A549 (cell line): Measurements from ENCODE around the gene HCFC2. TPM values are rescaled to one million over a fixed set of nuclear protein-coding genes. Genes with fewer than 3 reads are reported as not detected.

Experiments used
- ATAC-seq, 2 experiments: fragments of 200-7000 bp in 1 of 2; fragments of >200 bp in 1 of 2; cut with Nextera tagmentation in 1 of 2; cut with Tn5 transposase in 1 of 2; 3 replicates each; pipeline versions ENCODE4 v1.8.0 to v1.9.1; 2018 to 2020; ENCODE audit warnings: mild to moderate bottlenecking in 1 of 2, moderate library complexity in 1 of 2
- CTCF ChIA-PET: fragments of 300-600 bp; sonication (Branson Sonifier 250); formaldehyde crosslinking; extraction: SDS; loops from one replicate; lab custom pipeline; 2021; ENCODE audit warnings: antibody characterized with exemption, inconsistent platforms; lab: Yijun Ruan, JAX
- POLR2A ChIA-PET: fragments of 350-600 bp; formaldehyde crosslinking; extraction: SDS; loops from one replicate; lab custom pipeline; 2021; ENCODE audit warnings: antibody characterized with exemption, inconsistent platforms; lab: Yijun Ruan, JAX
- DNase-seq, 2 experiments: peaks; one replicate each; pipeline versions ENCODE4 v3.0.0 to v3.0.0-alpha.2; 2011 to 2016; ENCODE audit warnings: low read depth in 1 of 2, low spot score in 1 of 2
- FAIRE-seq: peaks from 2 replicates; lab custom pipeline; 2011; peaks lifted over from hg19 to GRCh38; lab: Jason Lieb, UNC
- H3K27ac ChIP-seq, 2 experiments: fragments of >200 bp; sonication (Bioruptor Twin); formaldehyde crosslinking; 3 replicates each; pipeline ENCODE4 v1.5.1; 2016 to 2017
- H3K4me1 ChIP-seq: fragments of >200 bp; sonication (Bioruptor Twin); formaldehyde crosslinking; 3 replicates; pipeline ENCODE4 v1.6.1; 2016
- H3K4me2 ChIP-seq: fragments of >200 bp; sonication (Bioruptor Twin); formaldehyde crosslinking; 3 replicates; pipeline ENCODE4 v1.6.1; 2016
- H3K4me3 ChIP-seq: fragments of >200 bp; sonication (Bioruptor Twin); formaldehyde crosslinking; 3 replicates; pipeline ENCODE4 v1.5.1; 2016
- H3K9me3 ChIP-seq: fragments of >200 bp; sonication (Bioruptor Twin); formaldehyde crosslinking; 3 replicates; pipeline ENCODE4 v1.6.1; 2016
- CHD2 ChIP-seq: fragments of 150-350 bp; IDR thresholded peaks from 2 replicates; pipeline ENCODE4 v1.6.1; 2014; ENCODE audit warnings: low read length; ENCODE audit not compliant: partially characterized antibody
- FOSL2 ChIP-seq, 2 experiments: fragments of 450-650 bp in 1 of 2; fragments of >200 bp in 1 of 2; sonication (Bioruptor Twin) in 1 of 2; formaldehyde crosslinking; IDR thresholded peaks; 2 replicates each; pipeline versions ENCODE4 v1.5.0 to v1.6.1; 2016 to 2020; ENCODE audit warnings: mild to moderate bottlenecking in 1 of 2, moderate library complexity in 1 of 2
- FOXS1 ChIP-seq: fragments of 250-450 bp; sonication (Bioruptor Pico); IDR thresholded peaks from 2 replicates; pipeline ENCODE4 v1.5.0; 2020; ENCODE audit warnings: mild to moderate bottlenecking, moderate library complexity
- GATA3 ChIP-seq: IDR thresholded peaks from 2 replicates; pipeline ENCODE4 v1.6.1; 2012; ENCODE audit warnings: borderline replicate concordance
- POLR2A ChIP-seq: IDR thresholded peaks from 2 replicates; pipeline ENCODE4 v1.6.1; 2012; ENCODE audit warnings: mild to moderate bottlenecking, low read length
- POLR2AphosphoS2 ChIP-seq: conservative IDR thresholded peaks from 2 replicates; pipeline ENCODE4 v1.6.1; 2012; ENCODE audit warnings: low read length, improper control_type of control experiment, inconsistent platforms
- RAD21 ChIP-seq, 2 experiments: fragments of >200 bp in 1 of 2; sonication (Bioruptor Twin) in 1 of 2; formaldehyde crosslinking in 1 of 2; IDR thresholded peaks in 1 of 2; conservative IDR thresholded peaks in 1 of 2; 2 replicates in 1 of 2; 3 replicates in 1 of 2; pipeline ENCODE4 v1.6.1; 2012 to 2018; ENCODE audit warnings: inconsistent platforms in 1 of 2
- RCOR1 ChIP-seq: fragments of 150-350 bp; IDR thresholded peaks from 2 replicates; pipeline ENCODE4 v1.6.1; 2014; ENCODE audit warnings: antibody characterized with exemption, low read length, low read depth
- SMC3 ChIP-seq: fragments of >200 bp; sonication (Bioruptor Twin); formaldehyde crosslinking; IDR thresholded peaks from 3 replicates; pipeline ENCODE4 v1.6.1; 2018; ENCODE audit warnings: inconsistent platforms
- TP53 ChIP-seq: fragments of 250-450 bp; sonication (Bioruptor Pico); IDR thresholded peaks from 2 replicates; pipeline ENCODE4 v1.5.0; 2021; ENCODE audit warnings: mild to moderate bottlenecking, moderate library complexity
- ZC3H11A ChIP-seq: fragments of 450-650 bp; IDR thresholded peaks from 2 replicates; pipeline ENCODE4 v1.6.1; 2014; ENCODE audit warnings: antibody characterized with exemption, mild to moderate bottlenecking
- ZFP36 ChIP-seq: fragments of 450-650 bp; IDR thresholded peaks from 2 replicates; pipeline ENCODE4 v1.6.1; 2014; ENCODE audit warnings: borderline replicate concordance; ENCODE audit not compliant: partially characterized antibody
- WGBS: methylation state at CpG from one replicate; pipeline ENCODE4 v1.1.6; 2017; ENCODE audit errors: missing lambda C conversion rate; 5-methylcytosine and 5-hydroxymethylcytosine counted together
- polyA plus RNA-seq, 4 experiments: library from polyadenylated mRNA; depleted of rRNA in 3 of 4; stranded (reverse); fragments of >200 nt; fragmentation: RNase III in 1 of 4; extraction: RNeasy Plus Mini Kit Qiagen cat#74134 plus additional on column Dnase treatment in 1 of 4; gene quantifications; 2 replicates in 3 of 4; 3 replicates in 1 of 4; pipeline ENCODE4 v1.2.3, GENCODE V29; 2011 to 2017
- TF ChIP-seq, protein P1 (sequence below): fragments of >200 bp; sonication (Bioruptor Twin); formaldehyde crosslinking; IDR thresholded peaks from 3 replicates; pipeline ENCODE4 v1.6.1; 2016
- TF ChIP-seq, protein P2 (sequence below): fragments of 200-600 bp; sonication (generic); IDR thresholded peaks from 2 replicates; pipeline ENCODE4 v1.6.1; 2016; ENCODE audit warnings: antibody characterized with exemption, mild to moderate bottlenecking, moderate library complexity
- TF ChIP-seq, protein P3 (sequence below): fragments of 250-450 bp; sonication (Bioruptor Pico); IDR thresholded peaks from 2 replicates; pipeline ENCODE4 v1.5.0; 2021; ENCODE audit warnings: mild to moderate bottlenecking, moderate library complexity, borderline replicate concordance
- TF ChIP-seq, protein P4 (sequence below): IDR thresholded peaks from 2 replicates; pipeline ENCODE4 v1.6.1; 2012
- TF ChIP-seq, protein P5 (sequence below): fragments of >200 bp; sonication (Bioruptor Twin); formaldehyde crosslinking; IDR thresholded peaks from 3 replicates; pipeline ENCODE4 v1.5.1; 2016
- TF ChIP-seq, protein P6 (sequence below): fragments of 150-350 bp; IDR thresholded peaks from 2 replicates; pipeline ENCODE4 v1.6.1; 2014; ENCODE audit warnings: low read depth, mild to moderate bottlenecking, low read length

HCFC2 gene
- polyA plus RNA-seq, 2 of the 4 experiments (the other 2 are of a cell fraction): 5.0 to 10.0 TPM

DNA sequence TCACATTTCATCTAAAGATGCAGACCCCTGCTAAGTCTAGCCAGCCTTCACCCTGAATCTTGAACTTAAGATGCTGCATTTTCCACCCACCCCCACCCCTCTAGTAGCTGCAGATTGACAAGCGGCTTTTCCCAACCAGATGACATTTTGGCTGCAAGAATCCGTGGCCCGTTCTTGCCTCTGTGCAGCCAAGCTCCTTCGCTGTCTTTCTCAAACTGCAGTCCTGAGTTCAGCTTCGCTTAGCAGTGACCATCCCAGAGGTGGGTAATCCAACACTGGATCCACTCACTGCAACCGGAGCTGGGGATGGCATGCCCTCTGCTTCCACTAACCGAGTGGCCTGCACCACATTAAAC is 74.4 kb downstream of the HCFC2 start:
- H3K27ac ChIP-seq: peak overlapping the region; percentile 90 to 93
- FAIRE-seq: no peak
- ATAC-seq: no peak; a peak in 2 of 6 replicates
- TF ChIP-seq GATA3: no peak
- no peak for TF ChIP-seq SMC3
- no peak for TF ChIP-seq ZFP36
- no peak for TF ChIP-seq POLR2AphosphoS2
- no peak for TF ChIP-seq FOSL2 (IDR thresholded peaks at IDR 0.05)
- no peak for TF ChIP-seq FOSL2 (CRISPR knock-in tag; IDR thresholded peaks at IDR 0.05)
- TF ChIP-seq ZC3H11A: no peak
- peak in 1 of 2 experiments; percentile 21 for DNase-seq
- ChIA-PET POLR2A (interaction anchor here (0.8 to 2.1 kb wide), 11 partner anchors 11 to 209 kb away, joined by 3 to 13 read pairs (median 5); partner anchors contain the start of genes HSP90B1 and TDG), CTCF (interaction anchor here (0.6 to 0.9 kb wide), 4 partner anchors 19 to 915 kb away, joined by 3 to 4 read pairs (median 3); no protein-coding TSS in a partner anchor)
- H3K4me1 ChIP-seq: peaks cover 38% of the 10 kb centered on the region
- H3K4me2 ChIP-seq: peak overlapping the region; percentile 96
- H3K4me3 ChIP-seq: peak overlapping the region; percentile 43
- no peaks in the 10 kb centered on the region for H3K9me3 ChIP-seq
- WGBS: 93% methylated on average over 6 of the region's 7 CpGs

DNA sequence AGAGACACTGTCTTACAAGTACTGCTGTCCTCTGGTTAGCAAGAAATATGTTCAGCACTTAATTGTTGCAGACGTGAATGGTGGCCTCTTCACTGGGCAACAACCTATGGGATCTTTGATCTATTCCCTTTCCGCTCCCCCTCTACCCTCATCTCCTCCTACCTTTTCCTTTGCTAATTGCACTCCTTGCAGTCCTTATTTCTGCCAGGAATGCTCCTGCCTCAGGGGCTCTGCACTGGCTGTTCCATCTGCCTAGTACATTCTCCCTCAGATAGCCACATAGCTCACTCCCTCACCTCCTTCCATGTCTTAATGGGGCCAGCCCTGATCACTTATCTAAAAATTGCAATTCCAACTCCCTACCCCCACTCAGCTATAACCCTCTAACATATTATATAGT is 78.2 kb downstream of the HCFC2 start:
- Histone ChIP-seq H3K4me3 (no peak overlapping the region), H3K27ac (no peak overlapping the region), H3K4me1 (peaks cover 8% of the 10 kb centered on the region)
- CTCF ChIA-PET: interaction anchor here (0.6 kb wide), 1 partner anchor 936 kb away, joined by 3 read pairs; no protein-coding TSS in a partner anchor
- ATAC-seq: no peak
- no peak for TF ChIP-seq POLR2A
- TF ChIP-seq, all 56 proteins: peak for 0
- POLR2A ChIA-PET: no interaction called here
- 82% methylated on average over 2 of the region's 2 CpGs for WGBS
- DNase-seq (no peak), FAIRE-seq (no peak)
- Histone ChIP-seq H3K4me2 (no peak overlapping the region), H3K9me3 (0 out of 3 replicates have a peak, but pooled peaks cover 5% of the 10 kb centered on the region)

DNA sequence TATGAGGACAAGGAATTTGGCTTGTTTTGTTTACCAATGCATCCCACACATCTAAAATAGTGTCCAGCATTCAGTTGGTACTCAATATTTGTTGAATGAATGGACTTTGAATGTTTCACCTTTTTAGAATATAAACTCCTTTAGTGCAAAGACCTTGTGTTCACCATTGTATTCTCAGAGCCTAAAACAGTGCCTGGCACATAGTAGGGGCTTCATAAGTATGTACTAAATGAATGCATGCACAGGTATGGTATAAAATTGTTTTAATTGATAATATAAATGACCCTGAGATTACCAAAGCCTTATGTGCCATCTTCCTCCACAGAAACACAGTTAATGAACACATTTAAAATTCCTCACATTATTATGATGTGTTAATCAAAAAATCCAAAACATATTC is 78.7 kb downstream of the HCFC2 start:
- Histone ChIP-seq H3K9me3 (0 out of 3 replicates have a peak, but pooled peaks cover 5% of the 10 kb centered on the region), H3K27ac (no peak overlapping the region), H3K4me1 (peaks cover 8% of the 10 kb centered on the region), H3K4me2 (no peak overlapping the region), H3K4me3 (no peak overlapping the region)
- POLR2A ChIA-PET: no interaction called here
- DNase-seq: no peak
- no peak for ATAC-seq
- TF ChIP-seq CHD2 (no peak), TP53 (CRISPR knock-in tag) (no peak), RAD21 (conservative IDR thresholded peaks at IDR 0.05 in 1 of 2, IDR thresholded peaks at IDR 0.05 in 1 of 2) (no peak), RCOR1 (no peak), FOXS1 (no peak), GATA3 (no peak)
- TF ChIP-seq, protein P1, sequence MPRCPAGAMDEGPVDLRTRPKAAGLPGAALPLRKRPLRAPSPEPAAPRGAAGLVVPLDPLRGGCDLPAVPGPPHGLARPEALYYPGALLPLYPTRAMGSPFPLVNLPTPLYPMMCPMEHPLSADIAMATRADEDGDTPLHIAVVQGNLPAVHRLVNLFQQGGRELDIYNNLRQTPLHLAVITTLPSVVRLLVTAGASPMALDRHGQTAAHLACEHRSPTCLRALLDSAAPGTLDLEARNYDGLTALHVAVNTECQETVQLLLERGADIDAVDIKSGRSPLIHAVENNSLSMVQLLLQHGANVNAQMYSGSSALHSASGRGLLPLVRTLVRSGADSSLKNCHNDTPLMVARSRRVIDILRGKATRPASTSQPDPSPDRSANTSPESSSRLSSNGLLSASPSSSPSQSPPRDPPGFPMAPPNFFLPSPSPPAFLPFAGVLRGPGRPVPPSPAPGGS: no peak
- TF ChIP-seq, protein P2, sequence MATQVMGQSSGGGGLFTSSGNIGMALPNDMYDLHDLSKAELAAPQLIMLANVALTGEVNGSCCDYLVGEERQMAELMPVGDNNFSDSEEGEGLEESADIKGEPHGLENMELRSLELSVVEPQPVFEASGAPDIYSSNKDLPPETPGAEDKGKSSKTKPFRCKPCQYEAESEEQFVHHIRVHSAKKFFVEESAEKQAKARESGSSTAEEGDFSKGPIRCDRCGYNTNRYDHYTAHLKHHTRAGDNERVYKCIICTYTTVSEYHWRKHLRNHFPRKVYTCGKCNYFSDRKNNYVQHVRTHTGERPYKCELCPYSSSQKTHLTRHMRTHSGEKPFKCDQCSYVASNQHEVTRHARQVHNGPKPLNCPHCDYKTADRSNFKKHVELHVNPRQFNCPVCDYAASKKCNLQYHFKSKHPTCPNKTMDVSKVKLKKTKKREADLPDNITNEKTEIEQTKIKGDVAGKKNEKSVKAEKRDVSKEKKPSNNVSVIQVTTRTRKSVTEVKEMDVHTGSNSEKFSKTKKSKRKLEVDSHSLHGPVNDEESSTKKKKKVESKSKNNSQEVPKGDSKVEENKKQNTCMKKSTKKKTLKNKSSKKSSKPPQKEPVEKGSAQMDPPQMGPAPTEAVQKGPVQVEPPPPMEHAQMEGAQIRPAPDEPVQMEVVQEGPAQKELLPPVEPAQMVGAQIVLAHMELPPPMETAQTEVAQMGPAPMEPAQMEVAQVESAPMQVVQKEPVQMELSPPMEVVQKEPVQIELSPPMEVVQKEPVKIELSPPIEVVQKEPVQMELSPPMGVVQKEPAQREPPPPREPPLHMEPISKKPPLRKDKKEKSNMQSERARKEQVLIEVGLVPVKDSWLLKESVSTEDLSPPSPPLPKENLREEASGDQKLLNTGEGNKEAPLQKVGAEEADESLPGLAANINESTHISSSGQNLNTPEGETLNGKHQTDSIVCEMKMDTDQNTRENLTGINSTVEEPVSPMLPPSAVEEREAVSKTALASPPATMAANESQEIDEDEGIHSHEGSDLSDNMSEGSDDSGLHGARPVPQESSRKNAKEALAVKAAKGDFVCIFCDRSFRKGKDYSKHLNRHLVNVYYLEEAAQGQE: no peak
- TF ChIP-seq, protein P3, sequence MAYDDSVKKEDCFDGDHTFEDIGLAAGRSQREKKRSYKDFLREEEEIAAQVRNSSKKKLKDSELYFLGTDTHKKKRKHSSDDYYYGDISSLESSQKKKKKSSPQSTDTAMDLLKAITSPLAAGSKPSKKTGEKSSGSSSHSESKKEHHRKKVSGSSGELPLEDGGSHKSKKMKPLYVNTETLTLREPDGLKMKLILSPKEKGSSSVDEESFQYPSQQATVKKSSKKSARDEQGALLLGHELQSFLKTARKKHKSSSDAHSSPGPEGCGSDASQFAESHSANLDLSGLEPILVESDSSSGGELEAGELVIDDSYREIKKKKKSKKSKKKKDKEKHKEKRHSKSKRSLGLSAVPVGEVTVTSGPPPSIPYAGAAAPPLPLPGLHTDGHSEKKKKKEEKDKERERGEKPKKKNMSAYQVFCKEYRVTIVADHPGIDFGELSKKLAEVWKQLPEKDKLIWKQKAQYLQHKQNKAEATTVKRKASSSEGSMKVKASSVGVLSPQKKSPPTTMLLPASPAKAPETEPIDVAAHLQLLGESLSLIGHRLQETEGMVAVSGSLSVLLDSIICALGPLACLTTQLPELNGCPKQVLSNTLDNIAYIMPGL (CRISPR knock-in tag): no peak
- TF ChIP-seq, protein P4, sequence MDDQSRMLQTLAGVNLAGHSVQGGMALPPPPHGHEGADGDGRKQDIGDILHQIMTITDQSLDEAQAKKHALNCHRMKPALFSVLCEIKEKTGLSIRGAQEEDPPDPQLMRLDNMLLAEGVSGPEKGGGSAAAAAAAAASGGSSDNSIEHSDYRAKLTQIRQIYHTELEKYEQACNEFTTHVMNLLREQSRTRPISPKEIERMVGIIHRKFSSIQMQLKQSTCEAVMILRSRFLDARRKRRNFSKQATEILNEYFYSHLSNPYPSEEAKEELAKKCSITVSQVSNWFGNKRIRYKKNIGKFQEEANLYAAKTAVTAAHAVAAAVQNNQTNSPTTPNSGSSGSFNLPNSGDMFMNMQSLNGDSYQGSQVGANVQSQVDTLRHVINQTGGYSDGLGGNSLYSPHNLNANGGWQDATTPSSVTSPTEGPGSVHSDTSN: no peak
- TF ChIP-seq, protein P5, sequence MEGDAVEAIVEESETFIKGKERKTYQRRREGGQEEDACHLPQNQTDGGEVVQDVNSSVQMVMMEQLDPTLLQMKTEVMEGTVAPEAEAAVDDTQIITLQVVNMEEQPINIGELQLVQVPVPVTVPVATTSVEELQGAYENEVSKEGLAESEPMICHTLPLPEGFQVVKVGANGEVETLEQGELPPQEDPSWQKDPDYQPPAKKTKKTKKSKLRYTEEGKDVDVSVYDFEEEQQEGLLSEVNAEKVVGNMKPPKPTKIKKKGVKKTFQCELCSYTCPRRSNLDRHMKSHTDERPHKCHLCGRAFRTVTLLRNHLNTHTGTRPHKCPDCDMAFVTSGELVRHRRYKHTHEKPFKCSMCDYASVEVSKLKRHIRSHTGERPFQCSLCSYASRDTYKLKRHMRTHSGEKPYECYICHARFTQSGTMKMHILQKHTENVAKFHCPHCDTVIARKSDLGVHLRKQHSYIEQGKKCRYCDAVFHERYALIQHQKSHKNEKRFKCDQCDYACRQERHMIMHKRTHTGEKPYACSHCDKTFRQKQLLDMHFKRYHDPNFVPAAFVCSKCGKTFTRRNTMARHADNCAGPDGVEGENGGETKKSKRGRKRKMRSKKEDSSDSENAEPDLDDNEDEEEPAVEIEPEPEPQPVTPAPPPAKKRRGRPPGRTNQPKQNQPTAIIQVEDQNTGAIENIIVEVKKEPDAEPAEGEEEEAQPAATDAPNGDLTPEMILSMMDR: no peak
- TF ChIP-seq, protein P6, sequence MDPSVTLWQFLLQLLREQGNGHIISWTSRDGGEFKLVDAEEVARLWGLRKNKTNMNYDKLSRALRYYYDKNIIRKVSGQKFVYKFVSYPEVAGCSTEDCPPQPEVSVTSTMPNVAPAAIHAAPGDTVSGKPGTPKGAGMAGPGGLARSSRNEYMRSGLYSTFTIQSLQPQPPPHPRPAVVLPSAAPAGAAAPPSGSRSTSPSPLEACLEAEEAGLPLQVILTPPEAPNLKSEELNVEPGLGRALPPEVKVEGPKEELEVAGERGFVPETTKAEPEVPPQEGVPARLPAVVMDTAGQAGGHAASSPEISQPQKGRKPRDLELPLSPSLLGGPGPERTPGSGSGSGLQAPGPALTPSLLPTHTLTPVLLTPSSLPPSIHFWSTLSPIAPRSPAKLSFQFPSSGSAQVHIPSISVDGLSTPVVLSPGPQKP: no peak
- CTCF ChIA-PET: interaction anchor here (0.6 kb wide), 1 partner anchor 936 kb away, joined by 3 read pairs; no protein-coding TSS in a partner anchor
- FAIRE-seq: no peak
